OCI-LY3 (cell line): ENCODE data around the gene ADAMTS3.

Source experiments
- H2AFZ ChIP-seq: fragments of 200-600, 300-600 bp; shearing (Covaris generic); 2 replicates; pipeline ENCODE4 v1.6.0; 2014; ENCODE audit warnings: antibody characterized with exemption, low read depth, low read length
- H3K27ac ChIP-seq: fragments of 200-600, 300-600 bp; sonication (generic); 2 replicates; pipeline ENCODE4 v1.5.1; 2014; ENCODE audit warnings: mild to moderate bottlenecking, low read length, moderate library complexity, mixed read lengths
- H3K27me3 ChIP-seq: fragments of 200-600, 300-600 bp; sonication (generic); 2 replicates; pipeline ENCODE4 v1.6.1; 2014; ENCODE audit warnings: low read depth, low read length, mixed read lengths
- H3K36me3 ChIP-seq: fragments of 200-600, 300-600 bp; sonication (generic); replicated peaks from 2 replicates; pipeline ENCODE3; 2014; ENCODE audit warnings: low read depth, low read length, mixed read lengths
- H3K4me1 ChIP-seq: fragments of 300-600, 200-600 bp; sonication (generic); 2 replicates; pipeline ENCODE4 v1.6.1; 2014; ENCODE audit warnings: low read length, mixed read lengths
- H3K4me2 ChIP-seq: fragments of 200-600, 300-600 bp; sonication (generic); 2 replicates; pipeline ENCODE4 v1.6.1; 2014; ENCODE audit warnings: low read length, mixed read lengths
- H3K4me3 ChIP-seq: fragments of 300-600, 200-600 bp; sonication (generic); 2 replicates; pipeline ENCODE4 v1.5.1; 2014; ENCODE audit warnings: antibody characterized with exemption, mild to moderate bottlenecking, low read length, moderate library complexity
- H3K79me2 ChIP-seq: fragments of 300-600, 200-600 bp; shearing (Covaris generic); 2 replicates; pipeline ENCODE4 v1.6.1; 2014; ENCODE audit warnings: mild to moderate bottlenecking, low read length, mixed read lengths
- H3K9ac ChIP-seq: fragments of 300-600, 200-600 bp; shearing (Covaris generic); 2 replicates; pipeline ENCODE4 v1.6.0; 2014; ENCODE audit warnings: mild to moderate bottlenecking, low read length, moderate library complexity
- H3K9me3 ChIP-seq: fragments of 200-600, 300-600 bp; shearing (Covaris generic); 2 replicates; pipeline ENCODE4 v1.6.1; 2014; ENCODE audit warnings: low read length, mixed read lengths; ENCODE audit not compliant: insufficient read depth
- H4K20me1 ChIP-seq: fragments of 200-600, 300-600 bp; sonication (generic); 2 replicates; pipeline ENCODE4 v1.6.1; 2016; ENCODE audit warnings: low read length, mixed read lengths; ENCODE audit not compliant: insufficient read depth
- EZH2phosphoT487 ChIP-seq: fragments of 200-600 bp; shearing (Covaris generic); IDR thresholded peaks from 2 replicates; pipeline ENCODE4 v1.6.1; 2018; ENCODE audit warnings: antibody characterized with exemption, mixed run types, low read depth
- TF ChIP-seq, protein P1 (sequence below): fragments of 200-600, 300-600 bp; sonication (generic); IDR thresholded peaks from 2 replicates; pipeline ENCODE4 v1.5.1; 2014; ENCODE audit warnings: antibody characterized with exemption, low read length, low read depth

ADAMTS3 gene

DNA sequence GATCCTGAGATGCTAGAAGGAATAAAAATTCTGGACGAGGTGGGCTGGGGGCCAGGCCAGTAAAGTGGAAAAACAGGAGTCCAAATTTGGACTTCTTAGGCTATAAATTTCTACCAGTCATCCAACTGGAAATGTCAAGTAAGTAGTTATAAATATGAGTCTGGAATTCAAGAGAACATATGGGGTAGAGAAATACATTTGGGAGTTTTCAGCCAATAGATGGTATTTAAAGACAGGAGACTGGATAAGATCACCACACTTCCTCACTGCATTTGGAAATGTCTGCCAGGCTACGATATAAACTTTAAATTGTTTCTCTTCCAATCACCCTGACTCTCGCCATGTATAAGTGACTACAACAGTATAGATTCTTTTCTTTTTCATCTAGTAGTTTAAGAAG lies 294.8 kb downstream of the ADAMTS3 start:
- no peak overlapping the region for H3K4me3 ChIP-seq
- no peaks in the 10 kb centered on the region for H3K79me2 ChIP-seq
- no peak overlapping the region for H3K4me2 ChIP-seq
- no peak overlapping the region for H3K27ac ChIP-seq
- H4K20me1 ChIP-seq = no peaks in the 10 kb centered on the region
- no peaks in the 10 kb centered on the region for H3K4me1 ChIP-seq
- H2AFZ ChIP-seq = no peak overlapping the region
- no peaks in the 10 kb centered on the region for H3K27me3 ChIP-seq
- no peak overlapping the region for H3K9ac ChIP-seq
- TF ChIP-seq, protein P1, sequence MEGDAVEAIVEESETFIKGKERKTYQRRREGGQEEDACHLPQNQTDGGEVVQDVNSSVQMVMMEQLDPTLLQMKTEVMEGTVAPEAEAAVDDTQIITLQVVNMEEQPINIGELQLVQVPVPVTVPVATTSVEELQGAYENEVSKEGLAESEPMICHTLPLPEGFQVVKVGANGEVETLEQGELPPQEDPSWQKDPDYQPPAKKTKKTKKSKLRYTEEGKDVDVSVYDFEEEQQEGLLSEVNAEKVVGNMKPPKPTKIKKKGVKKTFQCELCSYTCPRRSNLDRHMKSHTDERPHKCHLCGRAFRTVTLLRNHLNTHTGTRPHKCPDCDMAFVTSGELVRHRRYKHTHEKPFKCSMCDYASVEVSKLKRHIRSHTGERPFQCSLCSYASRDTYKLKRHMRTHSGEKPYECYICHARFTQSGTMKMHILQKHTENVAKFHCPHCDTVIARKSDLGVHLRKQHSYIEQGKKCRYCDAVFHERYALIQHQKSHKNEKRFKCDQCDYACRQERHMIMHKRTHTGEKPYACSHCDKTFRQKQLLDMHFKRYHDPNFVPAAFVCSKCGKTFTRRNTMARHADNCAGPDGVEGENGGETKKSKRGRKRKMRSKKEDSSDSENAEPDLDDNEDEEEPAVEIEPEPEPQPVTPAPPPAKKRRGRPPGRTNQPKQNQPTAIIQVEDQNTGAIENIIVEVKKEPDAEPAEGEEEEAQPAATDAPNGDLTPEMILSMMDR = no peak
- TF ChIP-seq EZH2phosphoT487 = no peak
- peaks cover 19% of the 10 kb centered on the region for H3K9me3 ChIP-seq
- H3K36me3 ChIP-seq = peaks cover 11% of the 10 kb centered on the region

DNA sequence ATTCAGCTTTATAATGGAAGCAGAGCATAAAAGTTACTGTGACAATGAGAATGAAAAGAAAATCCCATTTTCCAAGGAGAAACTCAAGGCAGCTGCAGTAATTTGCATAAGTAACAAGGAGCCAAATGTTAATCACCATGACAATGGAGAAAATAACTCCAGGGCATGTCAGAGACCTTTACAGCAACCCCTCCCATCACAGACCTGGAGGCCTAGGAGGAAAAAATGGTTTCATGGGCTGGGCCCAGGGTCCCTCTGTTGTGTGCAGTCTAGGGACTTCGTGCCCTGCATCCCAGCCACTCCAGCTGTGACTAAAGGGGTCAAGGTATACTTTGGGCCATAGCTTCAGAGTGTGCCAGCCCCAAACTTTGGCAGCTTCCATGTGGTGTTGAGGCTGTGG lies 313.8 kb downstream of the ADAMTS3 start:
- H3K27ac ChIP-seq = no peak overlapping the region
- H3K9ac ChIP-seq = no peak overlapping the region
- H3K4me2 ChIP-seq = no peak overlapping the region
- no peaks in the 10 kb centered on the region for H4K20me1 ChIP-seq
- H3K9me3 ChIP-seq = peaks cover 9% of the 10 kb centered on the region
- H2AFZ ChIP-seq = no peak overlapping the region
- TF ChIP-seq, protein P1 = no peak
- TF ChIP-seq EZH2phosphoT487 = no peak
- no peaks in the 10 kb centered on the region for H3K79me2 ChIP-seq
- no peaks in the 10 kb centered on the region for H3K27me3 ChIP-seq
- no peak overlapping the region for H3K4me3 ChIP-seq
- peaks cover 6% of the 10 kb centered on the region for H3K36me3 ChIP-seq
- H3K4me1 ChIP-seq = peaks cover 8% of the 10 kb centered on the region

DNA sequence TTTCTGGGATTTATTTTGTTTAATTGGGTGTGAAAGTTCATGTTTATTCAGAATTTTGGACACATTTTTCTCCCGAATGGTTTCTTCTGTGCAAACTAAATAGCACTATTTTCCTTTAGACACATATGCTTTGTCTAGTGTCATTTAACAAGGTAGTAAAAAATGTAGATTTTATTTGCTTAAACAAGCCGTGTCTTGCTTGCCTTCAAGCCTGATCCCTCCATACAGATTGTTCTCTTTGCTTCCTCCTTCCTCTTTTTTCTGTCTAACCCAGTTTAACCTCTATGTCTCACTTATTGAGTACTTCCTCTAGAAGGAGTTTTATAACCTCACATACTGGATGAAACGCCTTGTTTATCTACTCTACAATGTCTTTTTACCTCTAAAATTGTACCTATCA lies 325.4 kb downstream of the ADAMTS3 start:
- Histone ChIP-seq H2AFZ (peak overlapping the region; percentile 91), H3K27ac (peak overlapping the region; percentile 21; the same call in 1 of the 2 replicates), H4K20me1 (no peaks in the 10 kb centered on the region), H3K36me3 (no peaks in the 10 kb centered on the region), H3K27me3 (no peaks in the 10 kb centered on the region), H3K9ac (peak overlapping the region; percentile 38), H3K9me3 (no peaks in the 10 kb centered on the region), H3K79me2 (no peaks in the 10 kb centered on the region), H3K4me3 (0 out of 2 replicates have a peak overlapping the region, but pooled peaks have one; percentile 9), H3K4me2 (peak overlapping the region; percentile 42), H3K4me1 (peaks cover 10% of the 10 kb centered on the region)
- no peak for TF ChIP-seq EZH2phosphoT487

DNA sequence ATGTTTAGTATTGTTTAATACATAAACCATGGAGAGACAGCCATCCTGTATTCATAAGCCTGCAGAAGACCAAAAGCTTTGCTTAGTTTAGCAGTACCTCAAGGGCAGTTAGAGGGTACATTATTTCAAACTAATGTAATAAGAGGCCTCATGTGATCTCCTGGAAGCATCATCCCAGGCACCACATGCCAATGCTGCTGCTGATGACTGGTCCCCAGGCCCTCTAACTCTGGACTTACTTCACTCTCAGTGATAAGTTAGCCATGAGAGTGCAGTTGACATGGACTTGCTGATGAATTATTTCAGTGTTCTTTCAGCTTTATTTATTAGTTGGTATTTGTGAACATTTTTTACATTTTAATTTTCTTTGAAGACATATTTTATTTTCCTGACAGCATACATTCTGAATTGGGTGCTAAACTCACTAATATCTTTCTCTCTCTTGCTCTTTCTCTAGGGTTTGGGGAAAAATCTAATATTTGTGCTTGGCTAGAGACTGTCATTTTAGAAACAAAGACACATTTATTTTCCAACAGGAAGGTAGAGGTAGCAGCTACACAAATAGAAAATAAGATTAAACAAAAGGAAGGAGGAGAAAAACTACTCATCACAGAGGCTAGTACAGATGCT lies 329.4 kb downstream of the ADAMTS3 start:
- no peaks in the 10 kb centered on the region for H3K27me3 ChIP-seq
- no peak overlapping the region for H3K27ac ChIP-seq
- H2AFZ ChIP-seq = no peak overlapping the region
- no peaks in the 10 kb centered on the region for H3K36me3 ChIP-seq
- no peaks in the 10 kb centered on the region for H4K20me1 ChIP-seq
- H3K4me2 ChIP-seq = no peak overlapping the region
- H3K9ac ChIP-seq = no peak overlapping the region
- no peak overlapping the region for H3K4me3 ChIP-seq
- no peaks in the 10 kb centered on the region for H3K9me3 ChIP-seq
- TF ChIP-seq, protein P1 = no peak
- H3K79me2 ChIP-seq = no peaks in the 10 kb centered on the region
- peaks cover 10% of the 10 kb centered on the region for H3K4me1 ChIP-seq
